ENCODE data around the gene OXT. TPM values are rescaled to one million over a fixed set of nuclear protein-coding genes. Genes with fewer than 3 reads are reported as not detected.
A peak's percentile ranks its signal among the peaks of the same experiment; 100 is the strongest.
"Not testable (repeated sequence)": the region's sequence is repeated elsewhere in the genome, so short reads cannot be mapped to it uniquely, and the experiment has no call there.

Gene OXT
- polyA plus RNA-seq, 1 experiment: not detected

GRCh38 chr20:3111507-3111906 lies 40.1 kb downstream of the OXT start:
- no peak for TF ChIP-seq CTCF (IDR thresholded peaks at IDR 0.05; ENCODE audit: low read depth, low read length)
- POLR2A ChIA-PET: no interaction called here
- Histone ChIP-seq H3K4me3 (ENCODE audit: low read depth, low read length) (no peak overlapping the region), H3K27me3 (ENCODE audit: control insufficient read depth, insufficient read depth, low read length) (no peaks in the 10 kb centered on the region), H3K27ac (ENCODE audit: low read depth, low read length) (no peak overlapping the region), H3K9me3 (ENCODE audit: control insufficient read depth, insufficient read depth, low read length) (no peaks in the 10 kb centered on the region)
- DNase-seq (ENCODE audit: low read depth, low spot score): no peak
- CTCF ChIA-PET: no interaction called here

GRCh38 chr20:3111995-3112394 lies 40.6 kb downstream of the OXT start:
- H3K4me3 ChIP-seq (ENCODE audit: low read depth, low read length): no peak overlapping the region
- H3K9me3 ChIP-seq (ENCODE audit: control insufficient read depth, insufficient read depth, low read length): no peaks in the 10 kb centered on the region
- DNase-seq (ENCODE audit: low read depth, low spot score): no peak
- H3K27ac ChIP-seq (ENCODE audit: low read depth, low read length): no peak overlapping the region
- CTCF ChIA-PET: interaction anchor here (0.7 to 1.2 kb wide), 2 partner anchors 22 to 58 kb away, joined by 3 read pairs; no protein-coding TSS in a partner anchor
- no peak for TF ChIP-seq CTCF (IDR thresholded peaks at IDR 0.05; ENCODE audit: low read depth, low read length)
- no peaks in the 10 kb centered on the region for H3K27me3 ChIP-seq (ENCODE audit: control insufficient read depth, insufficient read depth, low read length)
- POLR2A ChIA-PET: no interaction called here

DNA sequence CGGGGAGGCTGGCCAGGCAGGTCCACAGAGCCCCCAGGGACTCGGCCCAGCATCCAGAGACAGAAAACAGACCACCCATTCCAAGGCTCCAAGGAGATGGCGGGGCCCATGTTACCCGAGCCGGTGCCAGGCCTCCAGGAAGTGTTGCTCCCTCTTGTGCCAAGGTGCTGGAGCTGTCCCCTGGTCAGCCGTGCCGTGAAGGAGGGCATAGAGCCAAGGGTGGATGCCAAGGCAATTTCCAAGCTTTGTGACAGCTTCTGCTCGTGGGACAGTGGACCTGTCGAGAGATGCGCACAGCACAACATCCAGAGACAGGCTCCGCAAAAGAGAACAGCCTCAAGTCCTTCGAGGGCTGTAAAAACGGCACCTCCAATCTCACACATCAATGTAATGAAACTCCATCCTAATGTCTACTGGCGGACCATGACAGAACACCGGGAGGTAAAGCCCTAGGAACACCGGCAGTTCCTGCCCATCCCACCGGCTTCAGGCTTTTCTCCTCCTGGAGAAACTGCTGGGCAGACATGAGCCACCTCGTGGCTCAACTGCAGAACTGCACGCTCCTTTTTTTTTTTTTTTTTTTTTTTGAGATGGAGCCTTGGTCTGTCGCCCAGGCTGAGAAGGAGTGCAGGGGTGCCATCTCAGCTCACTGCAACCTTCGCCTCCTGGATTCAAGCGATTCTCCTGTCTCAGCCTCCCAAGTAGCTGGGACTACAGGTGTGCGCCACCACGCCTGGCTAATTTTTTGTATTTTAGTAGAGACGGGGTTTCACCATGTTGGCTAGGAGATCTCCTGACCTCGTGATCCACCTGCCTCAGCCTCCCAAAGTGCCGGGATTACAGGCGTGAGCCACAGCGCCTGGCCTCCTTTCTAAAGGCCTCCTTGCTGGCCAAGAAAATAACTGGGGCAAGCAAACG lies 44.0 kb downstream of the OXT start:
- peak; percentile 83 for TF ChIP-seq CTCF (IDR thresholded peaks at IDR 0.05; ENCODE audit: low read depth, low read length)
- POLR2A ChIA-PET: no interaction called here
- peak; percentile 23 for DNase-seq (ENCODE audit: low read depth, low spot score)

GRCh38 chr20:3116341-3116740 lies 44.9 kb downstream of the OXT start:
- Histone ChIP-seq H3K27me3 (ENCODE audit: control insufficient read depth, insufficient read depth, low read length) (no peaks in the 10 kb centered on the region), H3K9me3 (ENCODE audit: control insufficient read depth, insufficient read depth, low read length) (no peaks in the 10 kb centered on the region), H3K4me3 (ENCODE audit: low read depth, low read length) (no peak overlapping the region), H3K27ac (ENCODE audit: low read depth, low read length) (no peak overlapping the region)
- ChIA-PET CTCF (interaction anchor here (0.7 to 4.0 kb wide), 5 partner anchors 13 to 63 kb away, joined by 3 to 61 read pairs (median 8); no protein-coding TSS in a partner anchor), POLR2A (interaction anchor here (0.7 kb wide), 1 partner anchor 63 kb away, joined by 3 read pairs; no protein-coding TSS in a partner anchor)
- TF ChIP-seq CTCF (IDR thresholded peaks at IDR 0.05; ENCODE audit: low read depth, low read length): no peak
- no peak for DNase-seq (ENCODE audit: low read depth, low spot score)

More for the DNA sequence above, 44.0 kb downstream of the OXT start:
- CTCF ChIA-PET: interaction anchor here (0.6 to 4.0 kb wide), 9 partner anchors 12 to 489 kb away, joined by 3 to 61 read pairs (median 6); no protein-coding TSS in a partner anchor
- Histone ChIP-seq H3K27ac (ENCODE audit: low read depth, low read length) (no peak overlapping the region), H3K4me3 (ENCODE audit: low read depth, low read length) (no peak overlapping the region), H3K27me3 (ENCODE audit: control insufficient read depth, insufficient read depth, low read length) (no peaks in the 10 kb centered on the region), H3K9me3 (ENCODE audit: control insufficient read depth, insufficient read depth, low read length) (no peaks in the 10 kb centered on the region)

DNA sequence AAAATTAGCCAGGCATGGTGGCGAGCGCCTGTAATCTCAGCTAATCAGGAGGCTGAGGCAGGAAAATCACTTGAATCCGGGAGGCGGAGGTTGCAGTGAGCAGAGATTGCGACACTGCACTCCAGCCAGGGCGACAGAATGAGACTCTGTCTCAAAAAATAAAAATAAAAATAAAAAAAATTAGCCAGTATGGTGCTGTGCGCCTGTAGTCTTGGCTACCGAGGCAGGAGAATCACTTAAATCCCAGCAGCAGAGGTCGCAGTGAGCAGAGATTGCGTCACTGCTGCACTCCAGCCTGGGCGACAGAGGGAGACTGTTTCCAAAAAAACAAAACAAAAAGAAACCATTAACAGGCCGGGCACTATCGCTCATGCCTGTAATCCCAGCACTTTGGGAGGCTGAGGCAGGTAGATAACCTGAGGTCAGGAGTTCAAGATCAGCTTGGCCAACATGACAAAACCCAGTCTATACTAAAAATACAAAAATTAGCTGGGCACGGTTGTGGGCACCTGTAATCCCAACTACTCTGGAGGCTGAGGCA lies 46.5 kb downstream of the OXT start:
- not testable (repeated sequence) for H3K4me3 ChIP-seq (ENCODE audit: low read depth, low read length); H3K27ac ChIP-seq (ENCODE audit: low read depth, low read length); H3K9me3 ChIP-seq (ENCODE audit: control insufficient read depth, insufficient read depth, low read length); H3K27me3 ChIP-seq (ENCODE audit: control insufficient read depth, insufficient read depth, low read length)
- ChIA-PET POLR2A (interaction anchor here (0.7 kb wide), 1 partner anchor 47 kb away, joined by 3 read pairs; no protein-coding TSS in a partner anchor), CTCF (interaction anchor here (1.6 kb wide), 1 partner anchor 12 kb away, joined by 4 read pairs; no protein-coding TSS in a partner anchor)
- peak; percentile 59 for TF ChIP-seq CTCF (IDR thresholded peaks at IDR 0.05; ENCODE audit: low read depth, low read length)
- DNase-seq (ENCODE audit: low read depth, low spot score): peak; percentile 20
